C4-2B (cell line): ENCODE results near the gene SLC47A1.

ENCODE experiments used
- CTCF ChIP-seq: fragments of 450-650 bp; conservative IDR thresholded peaks from 2 replicates; pipeline ENCODE4 v1.5.1; 2017; ENCODE audit warnings: mild to moderate bottlenecking
- ZFX ChIP-seq: fragments of 450-650 bp; IDR thresholded peaks from 2 replicates; pipeline ENCODE4 v1.6.1; 2017

- no peak for TF ChIP-seq CTCF
- no peak for TF ChIP-seq ZFX
These were observed 7.2 kb downstream of the SLC47A1 start for GRCh38 chr17:19540706-19541370.
